Epithelial cell of prostate (primary cell): ENCODE data around the gene KIAA1586.
"Not testable (repeated sequence)": the region's sequence is repeated elsewhere in the genome, so short reads cannot be mapped to it uniquely, and the experiment has no call there.

Experiments
- DNase-seq: peaks from one replicate; pipeline ENCODE4 v3.0.0-alpha.2; 2011; ENCODE audit warnings: low read depth, low spot score
- H3K27ac ChIP-seq: fragments of 450-650 bp; 2 replicates; pipeline ENCODE4 v1.5.1; 2017; ENCODE audit warnings: mild to moderate bottlenecking

KIAA1586 gene

DNA sequence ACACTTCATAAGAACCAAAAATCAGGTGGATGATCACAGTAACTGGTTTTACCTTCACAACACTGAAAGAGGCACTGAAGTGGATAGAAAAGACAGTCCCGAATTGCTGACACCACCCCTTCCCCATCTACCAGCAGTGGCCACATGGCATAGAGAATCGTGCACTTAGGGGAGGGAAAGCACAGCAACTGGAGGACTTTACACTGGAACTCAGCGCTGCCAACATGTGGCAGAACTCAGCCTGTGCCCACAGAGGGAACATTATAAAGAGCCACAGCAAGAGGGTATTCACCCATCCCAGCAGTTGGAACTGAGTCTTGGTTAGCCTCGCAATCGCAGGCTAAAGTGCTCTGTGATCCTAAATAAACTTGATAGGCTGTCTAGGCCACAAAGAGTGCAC lies 6.5 kb upstream of the KIAA1586 start:
- no peak for DNase-seq

DNA sequence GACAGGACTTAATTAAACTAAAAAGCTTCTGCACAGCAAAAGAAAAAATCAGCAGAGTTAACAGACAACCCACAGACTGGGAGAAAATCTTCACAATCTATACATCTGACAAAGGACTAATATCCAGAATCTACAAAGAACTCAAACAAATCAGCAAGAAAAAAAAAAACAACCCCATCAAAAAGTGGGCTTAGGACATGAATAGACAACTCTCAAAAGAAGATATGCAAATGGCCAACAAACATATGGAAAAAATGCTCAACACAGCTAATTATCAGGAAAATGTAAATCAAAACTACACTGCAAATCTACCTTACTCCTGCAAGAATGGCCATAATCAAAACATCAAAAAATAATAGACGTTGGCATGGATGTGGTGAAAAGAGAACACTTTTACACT lies 2.4 kb upstream of the KIAA1586 start:
- not testable (repeated sequence) for DNase-seq

More for the DNA sequence above, 6.5 kb upstream of the KIAA1586 start:
- no peak overlapping the region for H3K27ac ChIP-seq

GRCh38 chr6:57044568-57044967 lies 1.9 kb upstream of the KIAA1586 start:
- H3K27ac ChIP-seq = no peak overlapping the region
- no peak for DNase-seq

More for the DNA sequence above, 2.4 kb upstream of the KIAA1586 start:
- H3K27ac ChIP-seq = not testable (repeated sequence)

- DNase-seq, H3K27ac ChIP-seq: not testable (repeated sequence)
Measured at GRCh38 chr6:57047257-57047585, 728 bp downstream of the KIAA1586 start.

GRCh38 chr6:57047859-57048258 lies 1.4 kb downstream of the KIAA1586 start:
- H3K27ac ChIP-seq, DNase-seq: not testable (repeated sequence)

- H3K27ac ChIP-seq = no peak overlapping the region
Measured at GRCh38 chr6:57048577-57048976, 2.1 kb downstream of the KIAA1586 start.

GRCh38 chr6:57063847-57064246 lies 17.4 kb downstream of the KIAA1586 start:
- no peak for DNase-seq
- no peak overlapping the region for H3K27ac ChIP-seq

More at GRCh38 chr6:57048577-57048976, 2.1 kb downstream of the KIAA1586 start:
- no peak for DNase-seq

GRCh38 chr6:57064809-57065208 lies 18.3 kb downstream of the KIAA1586 start:
- H3K27ac ChIP-seq = no peak overlapping the region
- DNase-seq = no peak

DNA sequence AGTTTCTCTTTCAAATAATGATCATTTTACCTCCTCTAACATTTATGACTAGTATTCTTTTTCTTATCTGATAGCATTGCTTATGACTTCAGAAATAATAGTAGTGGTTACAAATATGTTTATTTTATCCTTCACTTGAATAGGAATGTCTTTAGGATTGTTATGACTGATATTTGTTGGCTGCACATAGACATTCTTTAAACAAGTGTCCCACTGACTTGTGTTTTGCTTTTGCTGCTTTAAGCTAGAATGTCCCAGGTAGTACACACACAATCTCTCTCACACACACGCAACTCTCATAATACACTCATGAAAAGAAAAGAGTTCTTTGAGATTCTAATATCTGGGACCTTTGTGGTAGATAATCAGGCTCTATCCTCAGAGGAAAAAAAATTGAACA lies 21.6 kb downstream of the KIAA1586 start:
- no peak for DNase-seq
- H3K27ac ChIP-seq = no peak overlapping the region

- no peak for DNase-seq
- no peak overlapping the region for H3K27ac ChIP-seq
Measured at GRCh38 chr6:57069228-57069627, 22.7 kb downstream of the KIAA1586 start.

DNA sequence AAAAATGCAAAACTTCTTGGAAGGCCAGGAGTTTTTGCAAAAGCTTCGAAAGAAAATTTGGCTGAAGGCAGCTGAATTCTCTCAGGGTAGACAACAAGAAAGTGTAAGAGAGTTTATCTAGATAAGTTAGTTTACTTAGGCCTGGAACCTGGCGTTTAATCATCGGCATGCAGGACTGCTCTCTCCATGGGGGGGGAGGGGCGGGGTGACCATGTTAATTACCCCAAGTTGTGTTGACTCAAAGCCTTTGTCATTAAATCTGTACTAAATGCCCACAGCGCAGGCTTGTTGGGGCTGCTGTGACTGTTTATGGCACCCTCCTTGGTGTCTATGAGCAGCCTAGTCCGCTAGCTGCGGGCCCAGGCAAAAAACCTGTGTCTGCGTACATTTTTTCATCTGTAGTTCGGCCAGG lies 23.4 kb downstream of the KIAA1586 start:
- DNase-seq = no peak

DNA sequence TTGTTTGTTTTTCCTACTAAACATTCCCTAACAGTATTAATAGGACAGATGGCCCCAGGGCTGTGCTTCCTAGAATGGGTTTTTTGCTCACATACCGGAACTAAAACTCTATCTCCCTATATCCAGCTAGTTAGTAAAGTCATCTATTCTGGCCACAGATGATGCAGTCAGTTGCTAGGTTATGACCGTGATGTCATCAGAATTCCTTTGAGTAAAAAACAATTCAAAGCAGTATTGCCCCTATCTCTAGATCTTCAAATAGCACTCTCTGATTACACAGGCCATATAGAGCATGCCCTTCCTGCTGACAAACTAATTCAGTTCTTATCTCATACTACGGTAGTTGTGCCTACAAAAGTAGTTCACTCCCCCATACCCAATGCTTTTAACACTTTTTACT lies 25.6 kb downstream of the KIAA1586 start:
- no peak overlapping the region for H3K27ac ChIP-seq
- no peak for DNase-seq

More for the DNA sequence above, 23.4 kb downstream of the KIAA1586 start:
- no peak overlapping the region for H3K27ac ChIP-seq

GRCh38 chr6:57074383-57074782 lies 27.9 kb downstream of the KIAA1586 start:
- no peak overlapping the region for H3K27ac ChIP-seq
- no peak for DNase-seq

DNA sequence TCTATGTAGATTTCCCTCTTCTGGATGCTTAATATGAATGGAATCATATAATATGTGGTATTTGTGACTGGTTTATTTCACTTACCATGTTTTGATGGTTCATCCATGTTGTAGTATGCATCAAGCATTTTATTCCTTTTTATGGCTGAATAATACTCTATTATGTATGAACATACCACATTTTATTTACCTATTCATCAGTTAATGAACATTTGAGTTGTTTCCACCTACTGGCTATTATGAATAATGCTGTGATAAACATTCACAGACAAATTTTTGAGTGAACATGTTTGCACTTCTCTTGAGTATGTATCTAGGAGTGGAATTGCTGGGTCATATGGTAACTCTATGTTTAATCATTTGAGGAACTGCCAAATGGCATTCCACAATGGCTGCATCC lies 28.6 kb downstream of the KIAA1586 start:
- no peak overlapping the region for H3K27ac ChIP-seq
- DNase-seq = no peak

DNA sequence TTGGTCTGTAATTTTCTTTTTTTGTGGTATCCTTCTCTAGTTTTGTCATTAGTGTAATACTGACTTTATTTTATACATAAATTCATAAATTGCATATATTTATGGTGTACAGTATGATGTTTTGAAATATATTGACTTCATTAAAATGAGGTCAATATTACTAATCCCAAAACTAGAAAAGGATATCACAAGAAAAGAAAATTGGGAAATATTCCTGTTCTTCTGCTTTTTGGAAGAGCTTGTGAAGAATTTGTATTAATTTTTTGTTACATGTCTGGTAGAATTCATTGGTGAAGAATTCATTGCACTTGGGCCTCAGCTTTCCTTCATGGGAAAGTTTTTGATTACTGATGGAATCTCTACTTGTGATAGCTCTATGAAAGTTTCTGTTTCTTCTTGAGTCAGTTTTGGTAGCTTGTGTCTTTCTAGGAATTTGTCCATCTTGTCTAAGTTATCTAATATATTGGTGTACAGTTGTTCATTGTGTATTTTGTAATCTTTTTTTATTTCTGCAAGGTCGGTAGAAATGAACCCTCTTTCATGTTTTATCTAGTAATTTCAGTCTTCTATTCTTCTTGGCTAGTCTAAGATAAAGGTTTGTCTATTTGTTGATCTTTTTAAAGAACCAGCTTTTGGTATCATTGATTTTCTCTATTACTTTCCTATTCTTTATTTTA lies 32.2 kb downstream of the KIAA1586 start:
- H3K27ac ChIP-seq = no peak overlapping the region
- no peak for DNase-seq

GRCh38 chr6:57085471-57085870 lies 39.0 kb downstream of the KIAA1586 start:
- no peak for DNase-seq
- H3K27ac ChIP-seq = no peak overlapping the region

- DNase-seq = no peak
- no peak overlapping the region for H3K27ac ChIP-seq
Measured at GRCh38 chr6:57086843-57087242, 40.4 kb downstream of the KIAA1586 start.

- no peak for DNase-seq
- H3K27ac ChIP-seq = no peak overlapping the region
Measured at GRCh38 chr6:57087916-57088315, 41.4 kb downstream of the KIAA1586 start.

- H3K27ac ChIP-seq = peak overlapping the region; percentile 75
- no peak for DNase-seq
Measured at GRCh38 chr6:57089265-57089664, 42.8 kb downstream of the KIAA1586 start.

DNA sequence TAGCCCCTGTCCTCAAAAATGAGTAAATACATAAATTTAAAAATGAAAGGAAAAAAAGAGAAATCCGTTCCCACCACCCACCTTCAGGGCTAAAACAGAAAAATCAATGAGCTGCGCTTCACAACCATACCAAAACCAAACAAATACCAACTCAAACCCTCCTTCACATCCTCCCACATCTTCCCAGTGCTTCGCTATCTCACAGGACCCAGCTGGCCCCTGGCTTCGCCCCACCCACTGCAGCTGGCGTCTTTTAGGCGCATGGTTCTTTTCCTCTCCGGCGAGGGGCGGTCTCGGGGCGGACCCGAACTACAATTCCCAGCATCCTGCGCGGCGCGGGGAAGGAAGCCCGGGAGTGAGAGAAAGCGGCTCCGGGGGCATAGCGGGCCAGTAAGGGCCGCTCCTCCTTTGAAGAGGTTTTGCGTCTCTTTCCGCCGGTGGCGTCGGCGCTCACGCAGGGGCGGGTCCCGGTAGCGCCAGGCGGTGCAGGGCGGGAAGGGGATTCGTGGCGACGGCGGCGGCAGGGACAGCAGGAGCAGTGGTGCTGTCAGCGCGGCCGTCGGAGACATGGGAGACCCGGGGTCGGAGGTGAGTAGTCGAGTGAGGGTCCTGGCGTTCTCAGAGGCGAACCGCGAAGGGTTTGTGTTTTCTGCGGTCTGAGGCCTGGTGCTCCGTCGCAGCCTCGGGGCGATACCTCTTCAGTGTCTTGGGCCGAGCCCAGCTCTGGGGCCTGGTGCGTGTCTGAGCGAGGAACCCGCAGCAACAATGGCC lies 43.4 kb downstream of the KIAA1586 start, which contains the start of gene ZNF451:
Gene ZNF451, plus strand, starts transcription at position 502 of the 771 bp plus-strand sequence. Its CDS starts 66 bp downstream, at position 568.
- DNase-seq = peak; percentile 80
- H3K27ac ChIP-seq = peak within 1 kb of the TSS; percentile 75

DNA sequence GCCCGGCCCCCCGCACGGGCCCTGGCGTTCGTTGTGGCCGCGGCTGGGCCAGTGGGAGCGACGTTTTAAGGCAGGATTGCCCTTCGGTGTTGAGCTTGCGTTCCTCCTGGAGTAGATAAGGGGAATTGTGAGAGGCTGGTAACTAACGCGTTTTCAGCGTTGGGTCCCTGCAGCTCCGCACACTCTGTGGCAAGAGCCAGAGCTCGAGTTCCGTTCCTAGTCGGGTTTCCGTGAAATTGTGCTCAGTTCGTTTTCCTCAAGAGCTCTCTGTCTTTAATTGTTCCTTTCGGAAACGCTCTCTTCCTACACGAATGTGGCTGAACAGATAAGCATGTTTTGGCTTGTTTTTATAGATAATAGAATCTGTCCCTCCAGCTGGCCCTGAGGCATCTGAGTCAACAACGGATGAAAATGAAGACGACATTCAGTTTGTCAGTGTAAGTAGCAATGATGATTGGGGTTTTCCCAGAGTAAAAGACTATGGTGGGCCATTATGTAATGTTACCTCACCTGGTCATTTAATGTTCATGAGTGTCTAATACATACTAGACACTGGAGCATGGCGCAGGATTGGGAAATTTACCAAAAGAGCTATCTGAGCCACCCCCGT lies 44.1 kb downstream of the KIAA1586 start:
- not testable (repeated sequence) for DNase-seq
- H3K27ac ChIP-seq = peak overlapping the region; percentile 75
